ENCODE results near the gene TRAPPC3. TPM values are rescaled to one million over a fixed set of nuclear protein-coding genes. Genes with fewer than 3 reads are reported as not detected.

The TRAPPC3 gene
- total and polyA plus RNA-seq, 9 of the 15 experiments (the other 6 are each of a cell fraction or from before 2014, with no cell fraction given) = 20.6 to 141 (median 112) TPM

DNA sequence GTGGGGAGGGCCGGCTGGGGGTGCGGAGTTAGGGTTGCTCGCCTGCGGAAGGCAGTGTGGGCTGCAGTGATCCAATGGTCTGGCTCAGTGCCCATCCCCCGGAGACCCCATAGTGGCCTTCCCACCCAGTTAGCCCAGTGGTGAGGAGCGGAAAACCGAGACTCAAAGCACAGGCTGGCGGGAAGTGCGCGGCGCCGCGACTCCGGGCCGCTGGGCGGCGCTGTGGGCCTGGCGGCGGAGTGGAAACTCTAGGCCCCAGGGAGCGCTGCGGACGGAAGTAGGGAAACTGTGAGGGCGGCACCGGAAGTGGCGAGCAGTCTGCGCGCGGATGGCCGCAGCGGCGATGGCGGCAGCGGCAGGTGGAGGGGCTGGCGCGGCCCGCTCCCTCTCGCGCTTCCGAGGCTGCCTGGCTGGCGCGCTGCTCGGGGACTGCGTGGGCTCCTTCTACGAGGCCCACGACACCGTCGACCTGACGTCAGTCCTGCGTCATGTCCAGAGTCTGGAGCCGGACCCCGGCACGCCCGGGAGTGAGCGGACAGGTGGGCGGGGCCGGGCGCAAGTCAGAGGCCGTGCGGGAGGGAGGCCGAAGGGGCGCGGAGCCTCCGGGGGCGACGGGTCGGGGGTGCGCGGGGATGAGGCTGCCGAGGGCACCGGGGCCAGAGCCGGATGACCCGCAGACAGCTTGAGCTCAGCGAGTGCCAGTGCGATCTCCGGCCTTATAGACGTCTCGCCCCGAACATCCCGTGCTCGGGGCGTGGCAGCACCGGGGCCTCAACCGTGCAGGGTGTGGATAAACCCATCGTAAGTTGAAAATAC lies 60.5 kb downstream of the TRAPPC3 start, which contains the start of gene ADPRS (continued):
- TF ChIP-seq, protein P1, sequence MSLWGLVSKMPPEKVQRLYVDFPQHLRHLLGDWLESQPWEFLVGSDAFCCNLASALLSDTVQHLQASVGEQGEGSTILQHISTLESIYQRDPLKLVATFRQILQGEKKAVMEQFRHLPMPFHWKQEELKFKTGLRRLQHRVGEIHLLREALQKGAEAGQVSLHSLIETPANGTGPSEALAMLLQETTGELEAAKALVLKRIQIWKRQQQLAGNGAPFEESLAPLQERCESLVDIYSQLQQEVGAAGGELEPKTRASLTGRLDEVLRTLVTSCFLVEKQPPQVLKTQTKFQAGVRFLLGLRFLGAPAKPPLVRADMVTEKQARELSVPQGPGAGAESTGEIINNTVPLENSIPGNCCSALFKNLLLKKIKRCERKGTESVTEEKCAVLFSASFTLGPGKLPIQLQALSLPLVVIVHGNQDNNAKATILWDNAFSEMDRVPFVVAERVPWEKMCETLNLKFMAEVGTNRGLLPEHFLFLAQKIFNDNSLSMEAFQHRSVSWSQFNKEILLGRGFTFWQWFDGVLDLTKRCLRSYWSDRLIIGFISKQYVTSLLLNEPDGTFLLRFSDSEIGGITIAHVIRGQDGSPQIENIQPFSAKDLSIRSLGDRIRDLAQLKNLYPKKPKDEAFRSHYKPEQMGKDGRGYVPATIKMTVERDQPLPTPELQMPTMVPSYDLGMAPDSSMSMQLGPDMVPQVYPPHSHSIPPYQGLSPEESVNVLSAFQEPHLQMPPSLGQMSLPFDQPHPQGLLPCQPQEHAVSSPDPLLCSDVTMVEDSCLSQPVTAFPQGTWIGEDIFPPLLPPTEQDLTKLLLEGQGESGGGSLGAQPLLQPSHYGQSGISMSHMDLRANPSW (CRISPR knock-in tag; IDR thresholded peaks at IDR 0.05) = peak; percentile 96
- TF ChIP-seq PTBP1 (IDR thresholded peaks at IDR 0.05; ENCODE audit: low read depth, low read length) = 0 out of 2 replicates have a peak, but pooled peaks have one; percentile 51
- no peak for TF ChIP-seq FOXM1 (IDR thresholded peaks at IDR 0.05; ENCODE audit: low read depth)
- TF ChIP-seq FOXM1 (CRISPR knock-in tag; IDR thresholded peaks at IDR 0.05; ENCODE audit: low read depth) = no peak; the same call in 1 of the 2 replicates
- TF ChIP-seq YY1 (IDR thresholded peaks at IDR 0.05; ENCODE audit: borderline replicate concordance in 1 of 3, control insufficient read depth in 1 of 3, extremely low read depth in 1 of 3, insufficient read depth in 3 of 3, insufficient read length in 1 of 3, insufficient replicate concordance in 2 of 3, low read depth in 1 of 3, low read length in 2 of 3) = peak; percentile 89 to 97 (median 96)
- no peak for TF ChIP-seq MCM5 (IDR thresholded peaks at IDR 0.05; ENCODE audit: low read depth)
- TF ChIP-seq OTX1 (CRISPR knock-in tag; IDR thresholded peaks at IDR 0.05) = peak; percentile 7; the same call in 1 of the 2 replicates
- TF ChIP-seq SMAD1 (IDR thresholded peaks at IDR 0.05; ENCODE audit: low read depth, low read length, partially characterized antibody) = peak; percentile 70
- peak; percentile 94 for TF ChIP-seq CTBP1 (IDR thresholded peaks at IDR 0.05; ENCODE audit: borderline replicate concordance)
- TF ChIP-seq, protein P2, sequence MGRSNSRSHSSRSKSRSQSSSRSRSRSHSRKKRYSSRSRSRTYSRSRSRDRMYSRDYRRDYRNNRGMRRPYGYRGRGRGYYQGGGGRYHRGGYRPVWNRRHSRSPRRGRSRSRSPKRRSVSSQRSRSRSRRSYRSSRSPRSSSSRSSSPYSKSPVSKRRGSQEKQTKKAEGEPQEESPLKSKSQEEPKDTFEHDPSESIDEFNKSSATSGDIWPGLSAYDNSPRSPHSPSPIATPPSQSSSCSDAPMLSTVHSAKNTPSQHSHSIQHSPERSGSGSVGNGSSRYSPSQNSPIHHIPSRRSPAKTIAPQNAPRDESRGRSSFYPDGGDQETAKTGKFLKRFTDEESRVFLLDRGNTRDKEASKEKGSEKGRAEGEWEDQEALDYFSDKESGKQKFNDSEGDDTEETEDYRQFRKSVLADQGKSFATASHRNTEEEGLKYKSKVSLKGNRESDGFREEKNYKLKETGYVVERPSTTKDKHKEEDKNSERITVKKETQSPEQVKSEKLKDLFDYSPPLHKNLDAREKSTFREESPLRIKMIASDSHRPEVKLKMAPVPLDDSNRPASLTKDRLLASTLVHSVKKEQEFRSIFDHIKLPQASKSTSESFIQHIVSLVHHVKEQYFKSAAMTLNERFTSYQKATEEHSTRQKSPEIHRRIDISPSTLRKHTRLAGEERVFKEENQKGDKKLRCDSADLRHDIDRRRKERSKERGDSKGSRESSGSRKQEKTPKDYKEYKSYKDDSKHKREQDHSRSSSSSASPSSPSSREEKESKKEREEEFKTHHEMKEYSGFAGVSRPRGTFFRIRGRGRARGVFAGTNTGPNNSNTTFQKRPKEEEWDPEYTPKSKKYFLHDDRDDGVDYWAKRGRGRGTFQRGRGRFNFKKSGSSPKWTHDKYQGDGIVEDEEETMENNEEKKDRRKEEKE (IDR thresholded peaks at IDR 0.05; ENCODE audit: borderline replicate concordance in 1 of 2, control insufficient read depth in 1 of 2, low read depth in 2 of 2, low read length in 1 of 2) = peak in 1 of 2 experiments; percentile 78; a peak in 1 of 4 replicates
- TF ChIP-seq RBM15 (IDR thresholded peaks at IDR 0.05; ENCODE audit: insufficient read depth, low read length) = no peak
- no peak for TF ChIP-seq ZNF436 (CRISPR knock-in tag; IDR thresholded peaks at IDR 0.05)
- TF ChIP-seq, protein P3, sequence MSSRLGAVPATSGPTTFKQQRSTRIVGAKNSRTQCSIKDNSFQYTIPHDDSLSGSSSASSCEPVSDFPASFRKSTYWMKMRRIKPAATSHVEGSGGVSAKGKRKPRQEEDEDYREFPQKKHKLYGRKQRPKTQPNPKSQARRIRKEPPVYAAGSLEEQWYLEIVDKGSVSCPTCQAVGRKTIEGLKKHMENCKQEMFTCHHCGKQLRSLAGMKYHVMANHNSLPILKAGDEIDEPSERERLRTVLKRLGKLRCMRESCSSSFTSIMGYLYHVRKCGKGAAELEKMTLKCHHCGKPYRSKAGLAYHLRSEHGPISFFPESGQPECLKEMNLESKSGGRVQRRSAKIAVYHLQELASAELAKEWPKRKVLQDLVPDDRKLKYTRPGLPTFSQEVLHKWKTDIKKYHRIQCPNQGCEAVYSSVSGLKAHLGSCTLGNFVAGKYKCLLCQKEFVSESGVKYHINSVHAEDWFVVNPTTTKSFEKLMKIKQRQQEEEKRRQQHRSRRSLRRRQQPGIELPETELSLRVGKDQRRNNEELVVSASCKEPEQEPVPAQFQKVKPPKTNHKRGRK (tag; IDR thresholded peaks at IDR 0.05) = no peak
- no peak for TF ChIP-seq ZFP1 (CRISPR knock-in tag; IDR thresholded peaks at IDR 0.05)
- no peak for TF ChIP-seq CCAR2 (IDR thresholded peaks at IDR 0.05; ENCODE audit: low read depth, low read length)
- TF ChIP-seq, protein P4, sequence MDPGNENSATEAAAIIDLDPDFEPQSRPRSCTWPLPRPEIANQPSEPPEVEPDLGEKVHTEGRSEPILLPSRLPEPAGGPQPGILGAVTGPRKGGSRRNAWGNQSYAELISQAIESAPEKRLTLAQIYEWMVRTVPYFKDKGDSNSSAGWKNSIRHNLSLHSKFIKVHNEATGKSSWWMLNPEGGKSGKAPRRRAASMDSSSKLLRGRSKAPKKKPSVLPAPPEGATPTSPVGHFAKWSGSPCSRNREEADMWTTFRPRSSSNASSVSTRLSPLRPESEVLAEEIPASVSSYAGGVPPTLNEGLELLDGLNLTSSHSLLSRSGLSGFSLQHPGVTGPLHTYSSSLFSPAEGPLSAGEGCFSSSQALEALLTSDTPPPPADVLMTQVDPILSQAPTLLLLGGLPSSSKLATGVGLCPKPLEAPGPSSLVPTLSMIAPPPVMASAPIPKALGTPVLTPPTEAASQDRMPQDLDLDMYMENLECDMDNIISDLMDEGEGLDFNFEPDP (CRISPR knock-in tag; IDR thresholded peaks at IDR 0.05) = no peak

Data from K562 (cell line).